ENCODE results near the gene MTRR.

MTRR gene

GRCh38 chr5:7868773-7869473 lies at the start of gene MTRR, which contains the start of gene FASTKD3:
MTRR (plus strand) TSS chr5:7869148; CDS start chr5:7870795, 1,647 bp downstream.
FASTKD3 (minus strand) TSS chr5:7869031; CDS start chr5:7868083, 948 bp downstream.
- DNase-seq = peak; percentile 96

GRCh38 chr5:7822449-7822848 lies 46.5 kb upstream of the MTRR start:
- DNase-seq = peak; percentile 2

GRCh38 chr5:7823594-7823993 lies 45.4 kb upstream of the MTRR start:
- no peak for DNase-seq

- no peak for DNase-seq
Measured at GRCh38 chr5:7824995-7825394, 44.0 kb upstream of the MTRR start.

- DNase-seq = no peak
Measured at GRCh38 chr5:7825630-7826029, 43.3 kb upstream of the MTRR start.

- DNase-seq = no peak
Measured at GRCh38 chr5:7827610-7828009, 41.3 kb upstream of the MTRR start.

GRCh38 chr5:7828269-7828668 lies 40.7 kb upstream of the MTRR start:
- DNase-seq = no peak

- no peak for DNase-seq
Measured at GRCh38 chr5:7834982-7835381, 34.0 kb upstream of the MTRR start.

GRCh38 chr5:7837403-7837802 lies 31.5 kb upstream of the MTRR start:
- no peak for DNase-seq

- DNase-seq = no peak
Measured at GRCh38 chr5:7842531-7842930, 26.4 kb upstream of the MTRR start.

GRCh38 chr5:7844901-7845300 lies 24.0 kb upstream of the MTRR start:
- no peak for DNase-seq

- peak; percentile 18 for DNase-seq
Measured at GRCh38 chr5:7845557-7845956, 23.4 kb upstream of the MTRR start.

- DNase-seq = no peak
Measured at GRCh38 chr5:7846327-7846726, 22.6 kb upstream of the MTRR start.

- no peak for DNase-seq
Measured at GRCh38 chr5:7848296-7848695, 20.7 kb upstream of the MTRR start.

GRCh38 chr5:7849681-7850394 lies 19.1 kb upstream of the MTRR start:
- peak; percentile 60 for DNase-seq

GRCh38 chr5:7850395-7851239 lies 18.3 kb upstream of the MTRR start, which contains the start of gene CFAP90:
CFAP90 (minus strand) TSS chr5:7851133; CDS start chr5:7851021, 112 bp downstream.
- DNase-seq = peak; percentile 81

GRCh38 chr5:7851240-7851592 lies 17.7 kb upstream of the MTRR start:
- no peak for DNase-seq

- no peak for DNase-seq
Measured at GRCh38 chr5:7851617-7852289, 17.2 kb upstream of the MTRR start.

- DNase-seq = no peak
Measured at GRCh38 chr5:7852542-7852941, 16.4 kb upstream of the MTRR start.

GRCh38 chr5:7852988-7853387 lies 16.0 kb upstream of the MTRR start:
- DNase-seq = no peak

- DNase-seq = no peak
Measured at GRCh38 chr5:7855611-7856010, 13.3 kb upstream of the MTRR start.

- no peak for DNase-seq
Measured at GRCh38 chr5:7856855-7857254, 12.1 kb upstream of the MTRR start.

- no peak for DNase-seq
Measured at GRCh38 chr5:7857361-7857760, 11.6 kb upstream of the MTRR start.

Data from NCI-H2171 (cell line).